HG02884 (cell line): Measurements from ENCODE around the gene SHE.
"Not testable (repeated sequence)": the region's sequence is repeated elsewhere in the genome, so short reads cannot be mapped to it uniquely, and the experiment has no call there.

Source experiments
- ATAC-seq: cut with Tn5 transposase; IDR thresholded peaks from one replicate; pipeline ENCODE4 v1.9.1; 2021; ENCODE audit warnings: mild to moderate bottlenecking, moderate library complexity; ENCODE audit not compliant: unreplicated experiment

Gene SHE

DNA sequence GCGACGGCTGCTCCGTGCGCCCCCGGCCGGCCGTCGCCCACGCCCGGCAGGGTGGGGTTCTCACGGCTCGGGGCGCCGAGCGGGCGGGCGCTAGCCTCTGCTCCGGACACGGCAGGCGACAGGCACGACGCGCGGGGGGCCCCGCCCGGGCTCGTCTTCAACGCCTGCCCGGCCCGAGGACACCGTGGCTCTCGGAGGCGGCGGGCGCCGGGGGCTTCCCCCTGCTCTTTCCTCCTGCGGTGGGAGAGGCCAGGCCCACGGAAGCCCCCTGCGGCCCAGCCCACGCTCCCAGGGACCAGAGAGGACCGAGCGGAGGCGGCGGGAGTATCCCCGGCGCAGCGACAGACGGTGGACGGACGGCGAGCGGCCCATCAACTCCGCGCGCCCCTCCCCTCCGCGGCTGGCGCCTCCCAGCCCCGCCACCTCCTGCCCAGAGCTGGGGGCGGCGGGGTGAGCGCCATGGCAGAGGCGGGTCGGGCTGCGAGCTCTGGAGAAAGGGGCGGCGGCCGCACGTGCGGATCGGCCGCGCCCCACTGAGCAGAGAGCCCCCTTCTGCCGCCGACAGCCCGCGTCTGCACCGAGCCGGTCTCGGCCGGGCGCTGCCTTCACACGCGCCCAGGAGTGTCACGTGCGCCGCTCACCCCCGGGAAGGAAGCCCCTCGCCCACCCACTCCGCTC is at the start of gene SHE, which contains the start of gene TDRD10:
Gene SHE, minus strand, starts transcription at position 347 of the 678 bp plus-strand sequence. CDS start 386 bp downstream, outside the sequence.
Gene TDRD10, plus strand, starts transcription at position 154 of the 678 bp plus-strand sequence. CDS start 4,685 bp downstream, outside the sequence.
- ATAC-seq = no peak

DNA sequence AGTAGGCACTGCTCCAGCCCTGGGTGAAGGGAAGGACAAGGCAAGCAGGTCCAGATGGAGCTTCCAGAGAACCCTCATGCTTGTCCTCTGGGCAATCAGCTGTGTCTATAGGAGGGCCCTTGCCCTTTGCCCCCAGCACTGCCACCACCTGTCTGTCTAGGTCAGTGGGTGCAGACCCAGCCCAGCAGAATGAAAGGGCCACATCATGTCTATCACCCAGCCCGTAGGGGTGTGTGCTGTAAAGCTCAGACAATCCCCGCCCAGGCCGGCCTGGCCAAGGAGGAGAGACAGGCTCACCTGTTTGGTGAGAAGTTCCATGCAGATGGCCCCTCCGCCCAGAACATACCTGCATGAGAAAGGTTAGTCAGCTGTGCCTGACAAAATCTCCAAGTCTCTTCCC is 49.3 kb upstream of the SHE start:
- no peak for ATAC-seq

DNA sequence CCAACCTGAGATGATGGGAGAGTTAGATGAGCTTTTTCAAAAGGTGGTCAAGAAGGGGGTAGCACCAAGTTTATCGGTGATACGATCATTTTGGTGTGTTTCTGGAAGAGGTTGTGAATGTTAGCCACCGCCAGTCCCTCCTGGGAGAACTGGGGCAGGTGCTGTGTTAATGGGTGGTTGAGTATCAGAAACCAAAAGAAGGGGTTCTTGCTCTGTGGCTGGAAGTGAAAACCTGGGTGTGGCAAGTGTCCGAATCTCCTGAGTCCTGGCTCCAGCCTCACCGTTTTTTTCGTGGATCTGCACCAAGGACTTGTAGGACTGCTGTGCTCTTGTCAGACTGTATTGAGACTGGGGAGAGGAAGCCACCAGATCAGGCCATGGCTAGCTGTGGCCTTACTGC is 48.4 kb upstream of the SHE start:
- ATAC-seq = no peak

DNA sequence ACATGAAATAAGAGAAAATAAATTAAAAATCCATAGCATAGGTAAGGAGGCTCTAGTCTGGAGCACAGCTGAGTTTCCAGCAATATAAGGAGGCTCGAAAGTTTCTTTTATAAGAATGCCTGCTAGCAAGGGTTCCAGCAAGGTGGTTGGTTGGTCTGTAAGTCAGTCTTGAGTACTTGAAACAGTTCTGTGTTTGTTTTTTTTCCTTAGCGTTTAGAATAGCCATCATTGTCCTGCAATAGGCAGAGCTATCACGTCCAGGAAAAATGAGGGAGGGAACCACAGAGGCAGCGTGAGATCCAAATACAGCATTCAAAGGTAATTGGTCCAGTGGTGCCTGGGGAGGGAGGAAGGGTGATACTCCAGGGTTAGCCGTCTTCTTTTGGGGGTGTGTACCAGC is 47.9 kb upstream of the SHE start:
- ATAC-seq = no peak

DNA sequence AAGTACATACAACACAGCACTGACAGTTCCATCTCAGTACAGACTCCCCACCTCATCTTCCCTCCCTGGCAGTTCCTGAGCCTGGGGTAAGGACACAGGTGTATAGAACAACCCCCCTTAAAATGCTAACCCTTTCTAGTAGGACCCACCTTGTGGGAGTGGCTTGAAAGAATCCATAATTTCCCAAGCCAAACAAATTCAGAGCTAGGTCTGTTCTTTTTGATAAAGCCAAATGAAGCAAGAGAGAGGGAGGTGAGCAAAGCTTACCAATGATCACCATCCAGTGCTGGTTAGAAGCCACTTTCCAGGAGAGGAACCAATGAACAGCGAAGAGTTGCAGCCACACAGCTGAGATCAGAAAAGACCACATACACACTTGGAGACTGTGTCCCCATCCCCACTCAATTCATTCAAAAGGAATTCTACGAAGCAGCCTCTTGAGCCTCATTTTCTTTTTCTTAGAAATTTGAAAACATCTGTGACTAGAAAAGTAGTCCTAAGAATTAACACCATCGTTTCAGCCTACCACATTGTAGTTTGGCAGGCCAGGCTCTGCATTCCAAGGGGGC is 47.1 kb upstream of the SHE start:
- no peak for ATAC-seq

DNA sequence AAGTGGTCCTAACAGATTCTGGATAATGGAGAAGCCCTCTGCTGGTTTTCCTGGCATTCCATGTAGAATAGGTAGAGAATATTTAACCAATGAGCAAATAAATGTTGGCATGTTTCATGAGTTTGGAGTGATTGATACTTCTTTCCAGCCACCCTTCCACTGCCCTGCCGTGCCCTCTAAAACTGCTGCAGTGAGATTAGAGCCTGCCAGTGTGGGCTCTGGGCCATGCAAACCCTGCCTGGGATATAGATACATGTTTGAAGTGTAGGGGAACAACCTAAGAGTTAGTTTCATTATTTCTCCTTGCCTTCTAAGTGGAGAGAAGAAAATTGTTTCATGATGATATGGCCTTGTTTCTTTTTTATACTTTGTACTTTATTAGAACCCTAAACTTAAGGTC is 45.8 kb upstream of the SHE start:
- no peak for ATAC-seq

DNA sequence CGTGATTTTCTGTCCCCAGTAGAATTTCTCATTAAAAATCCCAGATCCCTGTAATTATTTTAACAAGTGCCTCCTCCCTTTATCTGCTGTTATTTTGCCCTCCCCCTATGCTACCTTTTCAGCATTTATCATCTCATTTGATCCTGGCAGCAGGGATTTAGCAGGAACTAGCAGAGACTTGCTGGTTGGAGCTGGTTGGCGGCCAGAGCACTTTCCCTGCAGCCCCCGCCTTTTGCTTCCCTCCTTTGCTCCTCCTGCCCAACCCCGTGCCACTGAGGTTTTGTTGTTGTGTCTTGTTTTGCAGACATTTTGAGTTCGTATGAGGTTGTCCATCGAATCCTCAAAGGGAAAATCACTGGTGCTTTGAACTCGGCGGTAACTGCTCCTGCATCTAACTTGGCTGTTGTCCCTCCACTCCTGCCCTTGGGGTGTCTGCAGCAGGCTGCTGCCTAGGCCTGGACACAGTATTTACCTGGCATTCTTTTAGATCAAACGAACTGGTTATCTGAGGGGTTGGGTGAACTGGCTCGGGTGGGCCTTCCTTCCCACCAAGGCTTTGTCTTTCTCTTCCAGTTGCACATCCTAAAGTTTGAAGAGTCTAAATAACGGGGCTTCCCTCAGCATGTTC is 45.0 kb upstream of the SHE start:
- ATAC-seq = no peak

DNA sequence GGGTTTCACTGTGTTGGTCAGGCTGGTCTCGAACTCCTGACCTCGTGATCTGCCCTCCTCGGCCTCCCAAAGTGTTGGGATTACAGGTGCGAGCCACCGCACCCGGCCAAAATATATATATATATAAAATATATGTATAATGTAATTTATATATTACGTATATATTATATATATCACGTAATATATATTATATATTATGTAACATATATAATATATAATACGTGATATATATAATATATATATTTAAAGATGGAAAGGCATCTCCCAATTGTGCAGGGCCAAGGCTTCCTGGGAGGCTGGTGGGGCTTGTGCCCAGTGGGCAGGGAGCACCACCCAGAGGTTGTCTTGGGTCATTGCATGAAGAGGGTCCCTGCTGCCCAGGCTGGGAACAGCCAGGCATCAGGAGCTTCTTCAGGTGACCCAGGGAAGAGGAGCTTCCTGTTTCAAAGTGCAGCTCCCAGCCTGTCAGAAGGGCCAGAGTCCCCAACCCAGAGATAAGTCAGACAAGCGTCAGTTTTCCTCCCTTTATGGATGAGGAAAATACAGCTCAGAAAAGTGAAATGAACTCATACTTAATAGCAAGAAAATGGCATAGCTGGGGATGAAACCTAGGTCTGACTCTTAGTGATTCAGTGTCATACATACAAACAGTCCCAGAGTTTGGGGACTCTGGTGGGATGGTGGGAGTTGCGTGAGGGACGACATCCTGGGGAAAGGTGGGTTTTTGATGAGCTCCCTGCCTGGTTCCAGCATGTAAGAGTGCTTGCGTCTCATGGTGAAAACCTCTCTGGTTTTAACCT is 44.3 kb upstream of the SHE start:
- ATAC-seq = no peak

DNA sequence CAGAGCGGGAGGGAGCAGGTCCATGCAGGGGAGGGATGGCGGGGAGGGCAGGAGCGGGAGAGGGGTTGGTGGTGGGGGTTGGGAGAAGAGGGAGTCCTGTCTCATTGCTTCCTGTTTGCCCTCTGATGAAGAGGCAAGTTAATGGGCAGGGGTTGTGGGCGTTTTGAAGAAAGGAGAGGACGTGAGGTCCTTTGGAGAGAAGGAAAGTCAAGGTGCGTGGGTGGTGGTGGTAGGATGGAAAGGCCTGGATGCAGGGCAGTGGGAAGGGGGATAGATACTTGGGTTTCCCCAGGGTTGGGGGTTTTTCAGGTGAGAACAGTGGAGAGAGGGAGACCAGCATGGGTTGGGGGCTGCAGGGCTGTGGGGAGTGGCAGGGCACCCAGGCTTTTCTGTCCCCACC is 39.0 kb upstream of the SHE start:
- no peak for ATAC-seq

DNA sequence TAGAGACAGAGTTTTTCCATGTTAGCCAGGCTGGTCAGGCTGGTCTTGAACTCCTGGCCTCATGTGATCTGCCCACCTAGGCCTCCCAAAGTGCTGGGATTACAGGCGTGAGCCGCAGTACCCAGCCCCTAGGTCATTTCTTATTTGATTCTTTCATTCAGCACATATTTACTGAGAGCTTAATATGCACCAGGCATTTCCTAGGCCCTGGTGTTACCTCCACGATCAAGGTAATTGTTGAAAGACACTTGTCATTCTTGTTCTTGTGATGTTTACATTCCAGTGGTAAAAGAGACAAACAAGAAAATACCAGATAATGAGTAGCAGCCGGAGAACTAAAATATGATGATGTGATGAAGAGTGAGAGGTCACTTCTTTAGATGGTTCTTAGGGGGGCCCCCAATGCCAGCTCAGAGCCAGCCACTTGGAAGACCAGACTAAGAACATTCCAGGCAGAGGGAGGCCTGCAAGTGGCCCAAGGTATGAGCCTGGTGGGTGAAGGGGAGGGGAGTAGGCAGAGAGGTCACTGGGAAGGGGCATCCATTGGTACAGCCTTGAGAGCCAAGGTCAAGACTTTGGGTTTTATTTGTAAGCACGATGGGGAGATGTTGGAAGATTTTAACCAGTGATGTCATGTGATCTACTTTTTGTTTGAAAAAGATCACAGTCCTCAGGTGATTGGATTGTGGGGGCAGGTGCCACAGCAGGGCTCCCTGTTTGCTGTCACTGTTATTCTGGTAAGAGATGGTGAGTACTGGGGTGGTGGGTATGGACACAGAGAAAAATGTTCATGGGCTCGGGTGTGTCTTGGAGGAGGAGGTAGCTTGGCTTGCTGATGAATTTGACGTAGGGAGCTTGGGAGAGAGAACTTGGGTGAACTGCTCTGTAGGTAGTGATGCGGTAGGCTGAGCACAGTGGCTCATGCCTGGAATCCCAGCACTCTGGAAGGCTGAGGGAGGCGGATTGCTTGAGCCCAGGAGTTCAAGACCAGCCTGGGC is 37.6 kb upstream of the SHE start:
- ATAC-seq = no peak

DNA sequence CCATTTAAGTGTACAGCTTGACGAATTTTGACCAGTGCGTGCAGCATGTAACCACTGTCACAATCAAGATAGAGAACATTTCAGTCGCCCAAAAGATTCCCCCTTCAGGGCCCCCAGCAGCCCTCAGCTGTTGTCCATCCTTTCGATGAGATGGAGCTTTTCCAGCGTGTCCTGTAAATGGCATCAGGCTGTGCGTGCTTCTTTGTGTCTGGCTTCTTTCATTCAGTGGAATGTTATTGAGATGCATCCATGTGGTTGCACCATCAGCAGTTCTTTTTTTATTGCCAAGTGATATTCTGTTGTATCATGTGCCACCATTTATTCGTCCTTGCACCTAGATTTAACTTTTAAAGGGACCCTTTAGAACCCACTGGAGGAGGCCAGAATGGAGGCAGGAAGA is 34.4 kb upstream of the SHE start:
- ATAC-seq = no peak

DNA sequence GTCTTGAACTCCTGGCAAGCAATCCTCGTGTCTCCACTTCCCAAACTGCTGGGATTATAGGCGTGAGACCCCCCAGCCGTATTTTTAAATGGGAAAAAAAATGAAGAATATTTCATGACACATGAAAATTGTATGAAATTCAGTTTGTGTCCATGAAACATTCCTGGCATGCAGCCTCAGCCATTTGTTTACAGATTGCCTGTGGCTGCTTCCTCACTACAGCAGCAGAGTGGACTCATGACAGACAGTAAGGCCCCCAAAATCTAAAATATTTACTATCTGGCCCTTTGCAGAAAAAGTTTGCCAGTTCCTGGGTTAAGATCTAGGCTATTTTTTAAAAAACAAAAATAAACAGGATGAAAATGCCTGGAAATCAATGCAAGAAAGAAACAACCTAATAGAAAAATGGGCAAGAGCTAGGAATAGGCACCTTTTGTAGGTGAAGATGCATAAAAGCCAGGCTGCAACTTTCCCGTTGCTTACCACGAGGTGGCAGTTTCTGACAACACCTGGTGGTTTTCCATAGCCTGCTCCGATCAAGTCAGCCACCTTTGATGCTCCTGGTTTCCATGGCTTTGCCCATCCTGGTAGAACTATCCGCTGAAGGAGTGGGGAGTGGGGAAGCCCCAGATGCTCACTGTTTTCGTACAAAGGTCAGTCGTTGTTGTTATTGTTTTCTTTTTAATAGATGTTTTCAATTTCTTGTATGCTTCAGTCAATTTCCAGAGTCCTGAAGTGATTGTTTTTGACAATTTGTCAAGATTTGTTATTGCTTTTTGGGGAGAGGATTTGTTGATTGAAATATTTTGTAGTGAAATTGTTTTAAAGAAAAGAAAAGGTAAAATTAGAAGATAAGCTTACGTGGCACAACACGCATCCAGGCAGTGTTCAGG is 32.0 kb upstream of the SHE start:
- no peak for ATAC-seq

DNA sequence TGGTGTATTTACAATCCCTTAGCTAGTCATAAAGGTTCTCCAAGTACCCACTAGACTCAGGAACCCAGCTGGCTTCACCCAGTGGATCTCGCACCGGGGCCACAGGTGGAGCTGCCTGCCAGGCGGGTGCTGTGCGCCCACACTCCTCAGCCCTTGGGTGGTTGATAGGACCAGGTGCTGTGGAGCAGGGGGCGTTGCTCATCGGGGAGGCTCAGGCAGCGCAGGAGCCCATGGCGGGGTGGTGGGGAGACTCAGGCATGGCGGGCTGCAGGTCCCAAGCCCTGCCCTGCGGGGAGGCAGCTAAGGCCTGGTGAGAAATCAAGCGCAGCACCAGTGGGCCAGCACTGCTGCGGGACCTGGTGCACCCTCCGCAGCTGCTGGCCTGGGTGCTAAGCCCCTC is 29.7 kb upstream of the SHE start:
- not testable (repeated sequence) for ATAC-seq

DNA sequence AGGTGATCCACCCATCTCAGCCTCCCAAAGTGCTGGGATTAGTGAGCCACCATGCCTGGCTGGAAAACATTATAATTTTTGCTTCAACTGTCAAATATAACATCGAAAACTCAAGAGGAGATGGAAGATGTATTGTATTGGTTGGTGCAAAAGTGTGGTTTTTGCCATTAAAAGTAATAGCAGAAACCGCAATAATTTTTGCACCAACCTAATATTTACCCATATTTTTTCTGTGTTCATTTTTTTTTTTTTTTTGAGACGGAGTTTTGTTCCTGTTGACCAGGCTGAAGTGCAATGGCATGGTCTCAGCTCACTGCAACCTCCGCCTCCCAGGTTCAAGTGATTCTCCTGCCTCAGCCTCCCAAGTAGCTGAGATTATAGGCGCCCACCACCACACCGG is 27.1 kb upstream of the SHE start:
- no peak for ATAC-seq

DNA sequence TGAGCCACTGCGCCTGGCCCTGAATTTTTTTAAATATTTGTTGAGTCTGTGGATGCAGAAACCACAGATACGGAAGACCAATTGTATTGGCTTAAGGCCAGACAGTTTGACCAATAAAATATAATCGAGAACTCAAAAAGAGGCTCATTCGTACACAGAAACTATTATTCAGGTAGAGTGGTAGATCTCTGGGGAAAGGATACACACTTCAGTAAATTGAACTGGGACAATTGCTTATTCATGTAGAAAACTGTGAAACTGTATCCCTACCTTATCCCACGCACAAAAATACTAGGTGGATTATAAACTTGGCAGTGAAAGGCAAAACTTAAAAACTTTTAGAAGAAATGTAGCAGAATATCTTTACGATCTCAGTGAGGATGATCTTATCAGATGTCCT is 25.0 kb upstream of the SHE start:
- ATAC-seq = no peak

DNA sequence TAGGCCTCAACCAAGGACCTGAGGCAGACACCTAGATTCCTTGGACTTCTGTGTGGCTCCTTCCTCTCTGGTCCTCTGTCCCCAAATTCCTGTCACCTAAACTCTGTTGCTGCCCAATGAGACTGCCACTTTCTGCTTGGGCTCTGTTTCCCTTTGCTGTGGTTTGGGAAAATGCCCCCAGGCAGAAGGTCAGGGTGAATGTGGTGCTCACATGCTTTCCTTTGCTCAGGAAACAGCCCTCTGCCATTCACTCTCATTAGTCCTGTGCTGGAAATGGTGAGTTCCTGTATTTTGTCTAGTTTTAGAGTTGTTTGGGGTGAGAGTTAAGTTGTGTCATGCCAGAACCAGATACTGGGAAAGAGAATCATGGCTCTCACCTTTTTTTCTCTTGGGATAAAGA is 22.7 kb upstream of the SHE start:
- no peak for ATAC-seq

DNA sequence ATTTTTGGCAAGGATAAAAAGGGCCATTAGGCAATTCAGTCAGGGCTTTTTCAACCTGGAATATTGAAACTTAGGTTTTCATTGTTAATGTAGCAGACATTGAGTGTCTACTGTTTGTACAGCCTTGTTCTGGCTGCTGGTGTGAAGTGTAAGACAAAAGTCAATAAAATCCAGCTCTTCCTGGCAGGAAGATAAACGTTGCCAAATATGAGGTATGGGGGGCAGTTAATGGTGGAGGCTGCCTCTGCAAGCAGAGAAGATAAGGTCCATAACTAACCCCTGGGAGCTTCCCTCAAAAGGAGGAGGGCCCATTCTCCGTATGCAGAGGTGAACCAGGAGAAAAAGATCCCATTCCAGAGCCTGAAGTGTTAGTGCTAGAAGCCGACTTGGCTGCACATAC is 19.5 kb upstream of the SHE start:
- no peak for ATAC-seq

DNA sequence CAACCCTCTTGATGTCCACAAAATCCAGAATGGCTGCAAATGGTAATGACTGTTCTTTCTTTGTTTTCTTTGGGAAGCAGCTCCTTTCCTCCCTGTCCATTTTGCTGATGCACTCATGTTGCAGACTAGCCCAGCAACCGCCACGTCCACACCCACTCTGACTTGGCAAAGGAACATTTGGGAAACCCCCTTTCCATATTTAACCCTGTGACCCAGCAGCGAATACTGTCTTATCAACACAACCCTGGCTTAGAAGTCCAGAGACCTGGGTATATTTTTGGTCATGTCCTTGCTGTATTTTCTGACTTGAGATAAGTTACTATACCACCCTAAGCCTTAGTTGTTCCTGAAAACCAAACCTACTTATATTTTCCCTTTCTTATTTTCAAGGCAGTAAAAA is 18.1 kb upstream of the SHE start:
- ATAC-seq = no peak

DNA sequence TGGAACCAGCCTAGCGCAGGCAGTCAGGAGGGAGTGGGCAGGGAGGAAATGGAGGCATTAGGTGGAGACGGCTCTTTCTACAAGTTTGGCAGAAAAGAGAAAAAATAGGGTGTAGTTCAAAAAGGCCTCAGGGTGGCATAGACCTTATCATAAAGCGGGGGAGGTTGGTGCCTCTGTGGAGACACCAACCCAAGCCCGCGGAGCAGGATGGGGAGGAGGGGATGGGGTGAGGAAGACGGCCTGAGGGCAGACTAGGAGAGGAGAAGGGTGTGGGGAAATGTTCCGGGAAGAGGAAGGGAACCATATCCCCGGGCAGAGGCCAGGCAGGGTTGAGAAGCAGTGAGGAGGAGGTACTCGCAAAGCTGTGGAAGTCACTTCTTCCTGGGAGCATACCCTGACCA is 17.4 kb upstream of the SHE start:
- no peak for ATAC-seq
